ENCODE data around the gene HOXB5. TPM values are rescaled to one million over a fixed set of nuclear protein-coding genes. Genes with fewer than 3 reads are reported as not detected.

The HOXB5 gene
- total and polyA plus RNA-seq, 9 donors = 0.04 to 2.8 (median 0.49) TPM; not detected in 1

GRCh38 chr17:48579760-48580554 is 13.6 kb downstream of the HOXB5 start:
- no peak overlapping the region for H3K27ac ChIP-seq
- DNase-seq = no peak
- H3K36me3 ChIP-seq = no peaks in the 10 kb centered on the region
- 14 to 20% (median 14%) methylated on average over 26 of the region's 26 CpGs for WGBS, 3 donors
- H3K27me3 ChIP-seq = peaks cover 8% of the 10 kb centered on the region
- no peaks in the 10 kb centered on the region for H3K4me1 ChIP-seq (ENCODE audit: insufficient read depth)
- TF ChIP-seq POLR2A (IDR thresholded peaks at IDR 0.05) (no peak), EP300 (IDR thresholded peaks at IDR 0.05) (no peak), CTCF (IDR thresholded peaks at IDR 0.05) (no peak)
- no peaks in the 10 kb centered on the region for H3K9me3 ChIP-seq
- no peak overlapping the region for H3K4me3 ChIP-seq
- intact Hi-C loops (cut with DNase I) = no loop called here

GRCh38 chr17:48579471-48579759 is 14.2 kb downstream of the HOXB5 start:
- TF ChIP-seq POLR2A (IDR thresholded peaks at IDR 0.05) (no peak), EP300 (IDR thresholded peaks at IDR 0.05) (no peak), CTCF (IDR thresholded peaks at IDR 0.05) (no peak)
- no peak for DNase-seq
- no peaks in the 10 kb centered on the region for H3K36me3 ChIP-seq
- no peaks in the 10 kb centered on the region for H3K9me3 ChIP-seq
- no peak overlapping the region for H3K4me3 ChIP-seq
- intact Hi-C loops (cut with DNase I) = no loop called here
- peaks cover 8% of the 10 kb centered on the region for H3K27me3 ChIP-seq
- no peak overlapping the region for H3K27ac ChIP-seq
- no peaks in the 10 kb centered on the region for H3K4me1 ChIP-seq (ENCODE audit: insufficient read depth)
- 21 to 25% (median 22%) methylated on average over 7 of the region's 7 CpGs for WGBS, 3 donors

GRCh38 chr17:48578616-48579470 is 14.7 kb downstream of the HOXB5 start:
- peaks cover 8% of the 10 kb centered on the region for H3K27me3 ChIP-seq
- intact Hi-C loops (cut with DNase I) = no loop called here

More at GRCh38 chr17:48578616-48579470, 14.7 kb downstream of the HOXB5 start:
- Histone ChIP-seq H3K4me3 (peak overlapping the region; percentile 35), H3K36me3 (no peaks in the 10 kb centered on the region), H3K27ac (no peak overlapping the region), H3K4me1 (ENCODE audit: insufficient read depth) (no peaks in the 10 kb centered on the region), H3K9me3 (no peaks in the 10 kb centered on the region)
- TF ChIP-seq POLR2A (IDR thresholded peaks at IDR 0.05) (no peak), CTCF (IDR thresholded peaks at IDR 0.05) (no peak), EP300 (IDR thresholded peaks at IDR 0.05) (no peak)
- 7 to 13% (median 10%) methylated on average over 42 to 43 of the region's 43 CpGs for WGBS, 3 donors
- no peak for DNase-seq

Measured in ovary (tissue), 9 donors.